ENCODE measurements around the gene DPP8. TPM values are rescaled to one million over a fixed set of nuclear protein-coding genes. Genes with fewer than 3 reads are reported as not detected.

DPP8 gene
- total and polyA plus RNA-seq, 4 donors = 5.5 to 22.7 (median 17.5) TPM

DNA sequence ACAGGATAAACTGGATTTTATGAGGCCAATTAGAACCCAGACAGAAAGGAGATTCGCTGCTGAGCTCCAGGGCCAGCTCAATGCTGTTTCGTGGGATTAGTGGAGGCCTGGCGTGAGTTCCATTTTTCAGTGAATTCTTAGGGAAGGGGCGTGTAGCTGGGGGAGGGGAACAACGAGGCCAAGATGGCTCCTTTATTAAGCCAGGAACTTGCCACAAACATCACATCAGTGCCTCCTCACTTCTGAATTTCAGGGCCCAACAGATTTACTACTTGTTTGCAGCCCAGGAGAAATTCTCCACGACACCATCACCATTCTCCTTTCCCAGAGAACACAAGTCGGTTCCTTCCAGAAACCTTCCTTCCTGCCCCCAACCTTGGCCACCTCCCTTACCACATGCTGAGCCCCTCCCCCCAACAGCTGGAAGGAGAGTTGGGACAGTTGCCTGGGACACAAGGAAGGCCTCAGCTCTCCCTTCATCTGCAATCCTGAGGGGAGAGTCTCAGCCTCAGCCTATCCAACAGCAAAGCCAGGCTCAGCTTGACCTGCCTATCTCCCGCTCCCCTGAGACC is 100.6 kb downstream of the DPP8 start (continued):
- TF ChIP-seq FOXA1 (IDR thresholded peaks at IDR 0.05) (no peak), TAF1 (conservative IDR thresholded peaks at IDR 0.05) (no peak)

GRCh38 chr15:65414841-65415621 is 102.5 kb downstream of the DPP8 start:
- no peak overlapping the region for H3K4me3 ChIP-seq (ENCODE audit: low read depth in 1 of 3, low read length in 3 of 3)
- WGBS = 52% methylated on average over 14 of the region's 14 CpGs
- peak; percentile 44 for DNase-seq (ENCODE audit: low spot score)
- no peaks in the 10 kb centered on the region for H3K9me3 ChIP-seq (ENCODE audit: control insufficient read depth in 4 of 4, low read length in 3 of 4)
- no peaks in the 10 kb centered on the region for H3K36me3 ChIP-seq (ENCODE audit: control insufficient read depth in 4 of 4, insufficient read depth in 3 of 4, low read depth in 1 of 4, low read length in 3 of 4)
- H3K9ac ChIP-seq (ENCODE audit: low read depth in 1 of 2, low read length in 2 of 2) = no peak overlapping the region
- no peak overlapping the region for H3K27ac ChIP-seq (ENCODE audit: low read depth in 1 of 2, low read length in 2 of 2)
- no peaks in the 10 kb centered on the region for H3K4me1 ChIP-seq (ENCODE audit: control insufficient read depth in 4 of 4, insufficient read depth in 4 of 4, low read length in 3 of 4)
- no peaks in the 10 kb centered on the region for H3K27me3 ChIP-seq (ENCODE audit: control insufficient read depth in 4 of 4, insufficient read depth in 4 of 4, low read length in 3 of 4)
- TF ChIP-seq NR2F2 (IDR thresholded peaks at IDR 0.05) = no peak
- TF ChIP-seq RXRA (IDR thresholded peaks at IDR 0.05) = no peak
- no peak for TF ChIP-seq YY1 (IDR thresholded peaks at IDR 0.05)
- TF ChIP-seq, protein P1, sequence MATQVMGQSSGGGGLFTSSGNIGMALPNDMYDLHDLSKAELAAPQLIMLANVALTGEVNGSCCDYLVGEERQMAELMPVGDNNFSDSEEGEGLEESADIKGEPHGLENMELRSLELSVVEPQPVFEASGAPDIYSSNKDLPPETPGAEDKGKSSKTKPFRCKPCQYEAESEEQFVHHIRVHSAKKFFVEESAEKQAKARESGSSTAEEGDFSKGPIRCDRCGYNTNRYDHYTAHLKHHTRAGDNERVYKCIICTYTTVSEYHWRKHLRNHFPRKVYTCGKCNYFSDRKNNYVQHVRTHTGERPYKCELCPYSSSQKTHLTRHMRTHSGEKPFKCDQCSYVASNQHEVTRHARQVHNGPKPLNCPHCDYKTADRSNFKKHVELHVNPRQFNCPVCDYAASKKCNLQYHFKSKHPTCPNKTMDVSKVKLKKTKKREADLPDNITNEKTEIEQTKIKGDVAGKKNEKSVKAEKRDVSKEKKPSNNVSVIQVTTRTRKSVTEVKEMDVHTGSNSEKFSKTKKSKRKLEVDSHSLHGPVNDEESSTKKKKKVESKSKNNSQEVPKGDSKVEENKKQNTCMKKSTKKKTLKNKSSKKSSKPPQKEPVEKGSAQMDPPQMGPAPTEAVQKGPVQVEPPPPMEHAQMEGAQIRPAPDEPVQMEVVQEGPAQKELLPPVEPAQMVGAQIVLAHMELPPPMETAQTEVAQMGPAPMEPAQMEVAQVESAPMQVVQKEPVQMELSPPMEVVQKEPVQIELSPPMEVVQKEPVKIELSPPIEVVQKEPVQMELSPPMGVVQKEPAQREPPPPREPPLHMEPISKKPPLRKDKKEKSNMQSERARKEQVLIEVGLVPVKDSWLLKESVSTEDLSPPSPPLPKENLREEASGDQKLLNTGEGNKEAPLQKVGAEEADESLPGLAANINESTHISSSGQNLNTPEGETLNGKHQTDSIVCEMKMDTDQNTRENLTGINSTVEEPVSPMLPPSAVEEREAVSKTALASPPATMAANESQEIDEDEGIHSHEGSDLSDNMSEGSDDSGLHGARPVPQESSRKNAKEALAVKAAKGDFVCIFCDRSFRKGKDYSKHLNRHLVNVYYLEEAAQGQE (IDR thresholded peaks at IDR 0.05) = no peak
- TF ChIP-seq FOXA2 (IDR thresholded peaks at IDR 0.05) = no peak
- no peak for TF ChIP-seq JUND (IDR thresholded peaks at IDR 0.05)
- TF ChIP-seq CTCF (IDR thresholded peaks at IDR 0.05; ENCODE audit: low read depth, low read length, missing input control) = no peak
- no peak for TF ChIP-seq HNF4A (conservative IDR thresholded peaks at IDR 0.05)
- TF ChIP-seq ZBTB33 (IDR thresholded peaks at IDR 0.05) = no peak
- no peak for TF ChIP-seq HNF4G (IDR thresholded peaks at IDR 0.05)
- no peak for TF ChIP-seq SP1 (IDR thresholded peaks at IDR 0.05)

DNA sequence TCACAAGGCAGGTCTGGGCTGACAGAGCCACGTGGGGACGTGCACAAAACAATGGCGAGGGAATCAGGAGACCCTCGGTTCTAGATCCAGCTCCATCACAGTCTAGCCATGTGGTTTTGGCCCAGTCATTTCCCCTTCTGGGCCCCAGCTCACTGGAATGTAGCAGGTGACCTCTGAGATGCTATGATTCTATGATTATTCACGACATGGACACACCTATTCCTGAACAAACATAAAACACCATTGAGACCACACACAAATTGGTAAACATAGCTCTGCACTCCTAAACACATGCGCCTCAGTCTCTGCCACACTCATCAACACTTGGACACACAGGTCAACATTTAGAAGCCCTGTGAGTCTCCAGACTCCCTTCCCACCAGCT is 103.7 kb downstream of the DPP8 start:
- Histone ChIP-seq H3K4me1 (ENCODE audit: control insufficient read depth in 4 of 4, insufficient read depth in 4 of 4, low read length in 3 of 4) (no peaks in the 10 kb centered on the region), H3K9ac (ENCODE audit: low read depth in 1 of 2, low read length in 2 of 2) (no peak overlapping the region), H3K36me3 (ENCODE audit: control insufficient read depth in 4 of 4, insufficient read depth in 3 of 4, low read depth in 1 of 4, low read length in 3 of 4) (no peaks in the 10 kb centered on the region), H3K9me3 (ENCODE audit: control insufficient read depth in 4 of 4, low read length in 3 of 4) (no peaks in the 10 kb centered on the region), H3K27ac (ENCODE audit: low read depth in 1 of 2, low read length in 2 of 2) (no peak overlapping the region), H3K4me3 (ENCODE audit: low read depth in 1 of 3, low read length in 3 of 3) (no peak overlapping the region), H3K27me3 (ENCODE audit: control insufficient read depth in 4 of 4, insufficient read depth in 4 of 4, low read length in 3 of 4) (no peaks in the 10 kb centered on the region)
- 86% methylated on average over 6 of the region's 6 CpGs for WGBS
- DNase-seq (ENCODE audit: low spot score) = no peak
- TF ChIP-seq HNF4G (IDR thresholded peaks at IDR 0.05) = no peak
- no peak for TF ChIP-seq FOXA1 (IDR thresholded peaks at IDR 0.05)
- TF ChIP-seq, protein P1 (IDR thresholded peaks at IDR 0.05) = no peak
- no peak for TF ChIP-seq RAD21 (IDR thresholded peaks at IDR 0.05)
- TF ChIP-seq CTCF (IDR thresholded peaks at IDR 0.05; ENCODE audit: low read depth, low read length, missing input control) = no peak

All from liver (tissue), 9 donors.